Measurements from ENCODE around the gene PROKR1.
"Not testable (repeated sequence)": the region's sequence is repeated elsewhere in the genome, so short reads cannot be mapped to it uniquely, and the experiment has no call there.

- not testable (repeated sequence) for TF ChIP-seq EZH2phosphoT487 (IDR thresholded peaks at IDR 0.05; ENCODE audit: insufficient read depth, low read depth); EZH2 (IDR thresholded peaks at IDR 0.05; ENCODE audit: insufficient read depth, poor library complexity, severe bottlenecking)
Measured at GRCh38 chr2:68679917-68680267, 36.5 kb downstream of the PROKR1 start.

Measured in GM23248 (cell line).